Measurements from ENCODE around the gene GCNT2.
"Not testable (repeated sequence)": the region's sequence is repeated elsewhere in the genome, so short reads cannot be mapped to it uniquely, and the experiment has no call there.

Gene GCNT2

DNA sequence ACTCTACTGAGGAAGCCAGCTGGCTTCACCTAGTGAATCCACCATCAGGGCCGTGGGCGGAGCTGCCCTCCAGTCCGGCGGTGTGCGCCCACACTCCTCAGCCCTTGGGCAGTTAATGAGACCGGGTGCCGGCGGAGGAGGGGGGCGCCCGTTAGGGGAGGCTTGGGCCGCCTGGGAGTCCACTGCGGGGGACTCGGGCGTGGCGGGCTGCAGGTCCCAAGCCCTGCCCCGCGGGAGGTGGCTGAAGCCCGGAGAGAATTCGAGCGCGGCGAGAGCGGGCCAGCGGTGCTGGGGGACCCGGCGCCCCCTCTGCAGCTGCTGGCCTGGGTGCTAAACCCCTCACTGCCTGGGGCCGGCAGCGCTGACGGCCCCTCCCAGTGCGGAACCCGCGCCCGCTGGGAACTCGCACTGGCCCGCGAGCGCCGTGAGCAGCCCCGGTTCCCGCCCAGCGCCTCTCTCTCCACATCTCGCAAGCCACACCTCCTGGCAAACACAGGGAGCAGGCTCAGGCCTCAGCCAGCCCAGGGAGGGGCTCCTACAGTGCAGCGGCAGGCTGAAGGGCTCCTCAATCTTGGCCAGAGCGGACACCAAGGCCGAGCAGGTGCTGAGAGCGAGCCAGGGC is 38.4 kb upstream of the GCNT2 start:
- H3K27me3 ChIP-seq (ENCODE audit: insufficient read depth, low read depth, severe bottlenecking): no peaks in the 10 kb centered on the region
- TF ChIP-seq, protein P1, sequence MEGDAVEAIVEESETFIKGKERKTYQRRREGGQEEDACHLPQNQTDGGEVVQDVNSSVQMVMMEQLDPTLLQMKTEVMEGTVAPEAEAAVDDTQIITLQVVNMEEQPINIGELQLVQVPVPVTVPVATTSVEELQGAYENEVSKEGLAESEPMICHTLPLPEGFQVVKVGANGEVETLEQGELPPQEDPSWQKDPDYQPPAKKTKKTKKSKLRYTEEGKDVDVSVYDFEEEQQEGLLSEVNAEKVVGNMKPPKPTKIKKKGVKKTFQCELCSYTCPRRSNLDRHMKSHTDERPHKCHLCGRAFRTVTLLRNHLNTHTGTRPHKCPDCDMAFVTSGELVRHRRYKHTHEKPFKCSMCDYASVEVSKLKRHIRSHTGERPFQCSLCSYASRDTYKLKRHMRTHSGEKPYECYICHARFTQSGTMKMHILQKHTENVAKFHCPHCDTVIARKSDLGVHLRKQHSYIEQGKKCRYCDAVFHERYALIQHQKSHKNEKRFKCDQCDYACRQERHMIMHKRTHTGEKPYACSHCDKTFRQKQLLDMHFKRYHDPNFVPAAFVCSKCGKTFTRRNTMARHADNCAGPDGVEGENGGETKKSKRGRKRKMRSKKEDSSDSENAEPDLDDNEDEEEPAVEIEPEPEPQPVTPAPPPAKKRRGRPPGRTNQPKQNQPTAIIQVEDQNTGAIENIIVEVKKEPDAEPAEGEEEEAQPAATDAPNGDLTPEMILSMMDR (IDR thresholded peaks at IDR 0.05; ENCODE audit: low read depth, low read length): no peak
- no peak overlapping the region for H3K27ac ChIP-seq
- no peak for DNase-seq
- H3K9me3 ChIP-seq (ENCODE audit: severe bottlenecking): peaks cover 6% of the 10 kb centered on the region
- H3K4me3 ChIP-seq (ENCODE audit: low read depth, low read length): no peak overlapping the region
- H3K36me3 ChIP-seq: no peaks in the 10 kb centered on the region

DNA sequence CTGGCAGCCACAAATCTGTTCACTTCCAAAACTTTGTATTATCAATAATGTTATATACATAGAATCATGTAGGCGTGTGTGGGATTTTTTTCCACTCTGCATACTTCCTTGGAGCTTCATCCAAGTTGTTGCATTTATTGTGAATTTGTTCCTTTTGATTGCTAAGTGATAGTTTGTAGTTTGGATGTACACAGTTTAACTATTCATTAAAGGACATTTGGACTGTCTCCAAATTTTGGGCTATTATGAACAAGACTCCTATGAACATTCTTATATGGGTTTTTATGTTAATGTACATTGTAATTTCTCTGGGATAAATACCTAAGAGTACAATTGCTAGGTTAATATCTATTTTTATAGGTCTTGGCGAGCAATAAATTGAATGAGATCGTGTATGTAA is 36.2 kb upstream of the GCNT2 start:
- peaks cover 6% of the 10 kb centered on the region for H3K9me3 ChIP-seq (ENCODE audit: severe bottlenecking)
- H3K27ac ChIP-seq: no peak overlapping the region
- no peak overlapping the region for H3K4me3 ChIP-seq (ENCODE audit: low read depth, low read length)
- TF ChIP-seq, protein P1 (IDR thresholded peaks at IDR 0.05; ENCODE audit: low read depth, low read length): no peak
- no peak for DNase-seq
- no peaks in the 10 kb centered on the region for H3K36me3 ChIP-seq
- H3K27me3 ChIP-seq (ENCODE audit: insufficient read depth, low read depth, severe bottlenecking): no peaks in the 10 kb centered on the region

DNA sequence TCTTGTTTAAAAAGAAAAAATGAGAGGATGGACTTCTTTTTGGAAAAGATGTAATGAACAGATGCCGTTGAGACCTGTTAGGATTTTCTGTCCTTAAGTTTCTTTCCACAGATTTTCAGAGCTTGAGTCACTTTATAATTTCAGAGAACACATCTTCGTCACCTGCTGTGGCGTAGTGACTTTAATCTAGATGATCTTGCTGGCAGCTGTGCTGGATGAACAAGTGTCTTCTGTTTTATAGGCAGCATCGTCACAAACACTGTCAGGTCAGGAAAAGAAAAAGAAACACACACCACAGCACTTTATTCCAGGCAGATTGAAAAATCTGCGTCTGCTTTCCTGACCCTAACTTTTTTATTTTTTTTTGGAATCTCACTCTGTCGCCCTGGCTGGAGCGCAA is 35.7 kb upstream of the GCNT2 start:
- Histone ChIP-seq H3K4me3 (ENCODE audit: low read depth, low read length) (no peak overlapping the region), H3K27ac (no peak overlapping the region), H3K36me3 (no peaks in the 10 kb centered on the region), H3K9me3 (ENCODE audit: severe bottlenecking) (peaks cover 6% of the 10 kb centered on the region), H3K27me3 (ENCODE audit: insufficient read depth, low read depth, severe bottlenecking) (no peaks in the 10 kb centered on the region)
- TF ChIP-seq, protein P1 (IDR thresholded peaks at IDR 0.05; ENCODE audit: low read depth, low read length): no peak
- DNase-seq: no peak

DNA sequence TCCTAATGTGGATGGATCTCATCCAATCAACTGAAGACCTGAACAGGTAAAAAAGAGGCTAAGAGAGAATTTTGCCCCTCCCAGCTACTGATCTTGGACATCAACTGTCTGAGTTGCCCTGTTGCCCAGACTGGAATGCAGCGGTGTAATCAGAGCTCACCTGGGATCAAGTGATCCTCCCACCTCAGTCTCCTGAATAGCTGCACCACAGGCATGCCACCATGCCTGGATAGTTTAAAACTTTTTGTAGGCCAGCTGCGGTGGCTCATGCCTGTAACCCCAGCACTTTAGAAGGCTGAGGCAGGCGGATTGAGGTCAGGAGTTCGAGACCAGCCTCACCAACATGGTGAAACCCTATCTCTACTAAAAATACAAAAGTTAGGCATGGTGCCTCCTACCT is 34.9 kb upstream of the GCNT2 start:
- TF ChIP-seq, protein P1 (IDR thresholded peaks at IDR 0.05; ENCODE audit: low read depth, low read length): no peak
- DNase-seq: no peak
- no peak overlapping the region for H3K27ac ChIP-seq
- H3K9me3 ChIP-seq (ENCODE audit: severe bottlenecking): peaks cover 6% of the 10 kb centered on the region
- H3K36me3 ChIP-seq: no peaks in the 10 kb centered on the region
- H3K4me3 ChIP-seq (ENCODE audit: low read depth, low read length): no peak overlapping the region
- H3K27me3 ChIP-seq (ENCODE audit: insufficient read depth, low read depth, severe bottlenecking): no peaks in the 10 kb centered on the region

DNA sequence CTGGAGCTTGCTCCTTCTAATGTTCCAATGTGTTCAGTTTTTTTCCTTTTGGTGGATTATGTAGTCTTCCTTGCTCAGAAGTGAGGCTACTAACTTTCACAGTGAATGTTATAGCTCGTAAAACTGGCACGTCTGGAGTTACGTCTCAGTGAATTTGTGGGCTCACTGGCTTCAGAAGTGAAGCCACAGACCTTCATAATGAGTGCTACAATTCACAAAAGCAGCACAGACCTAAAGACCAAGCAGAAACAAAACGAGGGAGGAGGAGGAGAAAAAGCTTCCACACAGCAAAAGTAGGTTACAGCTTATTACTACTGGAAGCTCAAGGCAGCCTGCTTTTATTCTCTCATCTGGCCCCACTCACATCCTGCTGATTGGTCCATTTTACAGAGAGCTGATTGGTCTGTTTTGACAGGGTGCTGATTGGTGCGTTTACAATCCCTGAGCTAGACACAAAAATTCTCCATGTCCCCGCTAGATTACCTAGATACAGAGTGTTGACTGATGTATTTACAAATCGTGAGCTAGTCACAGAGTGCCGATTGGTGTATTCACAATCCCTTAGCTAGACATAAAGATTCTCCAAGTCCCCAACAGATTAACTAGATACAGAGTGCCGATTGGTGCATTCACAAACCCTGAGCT is 34.1 kb upstream of the GCNT2 start:
- H3K27ac ChIP-seq; H3K4me3 ChIP-seq (ENCODE audit: low read depth, low read length); H3K36me3 ChIP-seq; H3K27me3 ChIP-seq (ENCODE audit: insufficient read depth, low read depth, severe bottlenecking); DNase-seq: not testable (repeated sequence)
- peaks cover 13% of the 10 kb centered on the region for H3K9me3 ChIP-seq (ENCODE audit: severe bottlenecking)

DNA sequence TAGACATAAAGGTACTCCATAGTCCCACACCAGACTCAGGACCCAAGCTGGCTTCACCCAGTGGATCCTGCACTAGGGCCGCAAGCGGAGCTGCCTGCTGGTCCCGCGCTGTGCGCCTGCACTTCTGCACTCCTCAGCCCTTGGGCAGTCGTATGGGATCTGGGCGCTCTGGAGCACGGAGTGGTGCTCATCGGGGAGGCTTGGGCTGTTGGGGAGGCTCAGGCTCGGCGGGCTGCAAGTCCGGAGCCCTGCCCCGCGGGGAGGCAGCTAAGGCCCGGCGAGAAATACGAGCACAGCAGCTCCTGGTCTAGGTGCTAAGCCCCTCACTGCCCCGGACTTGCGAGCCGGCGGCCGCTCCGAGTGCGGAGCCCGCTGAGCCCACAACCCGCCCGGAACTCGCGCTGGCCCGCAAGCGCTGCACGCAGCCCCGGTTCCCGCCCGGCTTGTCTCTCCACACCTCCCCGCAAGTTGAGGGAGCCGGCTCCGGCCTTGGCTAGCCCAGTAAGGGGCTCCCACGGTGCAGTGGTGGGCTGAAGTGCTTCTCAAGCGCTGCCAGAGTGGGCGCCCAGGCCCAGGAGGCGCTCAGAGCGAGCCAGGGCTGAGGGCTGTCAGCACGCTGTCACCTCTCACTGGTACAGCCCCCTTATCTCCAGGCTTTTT is 33.4 kb upstream of the GCNT2 start:
- Histone ChIP-seq H3K36me3 (no peaks in the 10 kb centered on the region), H3K27me3 (ENCODE audit: insufficient read depth, low read depth, severe bottlenecking) (no peaks in the 10 kb centered on the region), H3K9me3 (ENCODE audit: severe bottlenecking) (peaks cover 13% of the 10 kb centered on the region), H3K27ac (no peak overlapping the region), H3K4me3 (ENCODE audit: low read depth, low read length) (no peak overlapping the region)
- TF ChIP-seq, protein P1 (IDR thresholded peaks at IDR 0.05; ENCODE audit: low read depth, low read length): no peak
- no peak for DNase-seq

Measured in WERI-Rb-1 (cell line).